ENCODE measurements around the gene TGIF2. TPM values are rescaled to one million over a fixed set of nuclear protein-coding genes. Genes with fewer than 3 reads are reported as not detected.

TGIF2 gene
- total and polyA plus RNA-seq, 2 of the 13 experiments (the other 11 are each of a cell fraction or from before 2014, with no cell fraction given): 41.3 to 53.9 TPM

DNA sequence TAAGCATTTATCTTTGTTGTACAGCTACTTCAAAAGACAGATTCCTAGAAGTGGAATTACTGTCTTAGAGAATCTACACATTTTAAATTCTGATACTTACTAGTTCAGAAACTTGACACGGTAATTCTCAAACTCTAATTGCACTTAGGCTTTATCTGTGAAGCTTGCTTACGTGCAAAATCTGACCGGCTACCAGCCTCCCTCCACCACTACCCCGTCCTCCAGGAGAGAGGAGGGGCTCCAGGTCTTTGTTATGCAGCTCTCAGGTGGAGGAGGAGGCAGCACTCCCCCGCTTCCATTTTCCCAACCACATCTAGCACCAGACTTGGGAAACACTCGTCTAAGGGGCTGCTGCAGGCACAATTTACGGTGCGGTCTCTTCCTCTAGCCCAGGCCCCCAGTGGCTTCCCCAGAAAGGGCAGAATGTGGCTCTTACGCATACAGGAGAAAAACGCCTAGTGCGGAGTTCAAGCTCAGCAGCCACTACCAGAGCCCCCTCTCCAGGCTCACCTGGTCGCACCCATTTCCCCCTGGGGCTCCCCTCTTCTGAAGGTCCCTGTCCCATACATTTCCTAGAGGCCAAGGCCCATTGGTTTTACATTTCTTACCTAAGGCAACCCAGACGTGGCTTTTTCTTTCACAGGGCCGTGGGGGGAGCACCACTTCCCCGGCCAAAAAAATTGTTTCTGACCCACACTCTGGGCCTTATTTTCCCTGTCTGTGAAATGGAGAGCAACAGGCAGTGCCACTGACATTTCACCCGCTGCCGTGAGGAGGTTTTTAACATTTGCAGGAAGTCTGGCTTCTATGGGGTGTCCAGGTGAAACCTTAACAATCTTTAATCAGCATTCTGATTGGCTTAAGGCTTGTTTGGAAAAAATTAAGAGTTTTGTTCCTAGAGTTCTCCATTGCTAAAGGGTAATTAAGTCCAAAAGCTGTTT, 1.6 kb upstream of the TGIF2 start (continued):
- TF ChIP-seq ZNF563 (CRISPR knock-in tag; IDR thresholded peaks at IDR 0.05): peak; percentile 21; the same call in 1 of the 2 replicates
- TF ChIP-seq HNRNPLL (IDR thresholded peaks at IDR 0.05; ENCODE audit: low read depth, low read length, poor library complexity, severe bottlenecking): peak; percentile 54
- no peak for TF ChIP-seq ZNF569 (CRISPR knock-in tag; IDR thresholded peaks at IDR 0.05; ENCODE audit: borderline replicate concordance)
- peak; percentile 62 for TF ChIP-seq POLR2AphosphoS5 (IDR thresholded peaks at IDR 0.05; ENCODE audit: low read depth, low read length)
- 0 out of 2 replicates have a peak, but pooled peaks have one; percentile 20 for TF ChIP-seq ARHGAP35 (CRISPR knock-in tag; IDR thresholded peaks at IDR 0.05; ENCODE audit: borderline replicate concordance)
- TF ChIP-seq GATAD2A (CRISPR knock-in tag; IDR thresholded peaks at IDR 0.05): peak; percentile 24; the same call in 1 of the 2 replicates
- TF ChIP-seq, protein P1, sequence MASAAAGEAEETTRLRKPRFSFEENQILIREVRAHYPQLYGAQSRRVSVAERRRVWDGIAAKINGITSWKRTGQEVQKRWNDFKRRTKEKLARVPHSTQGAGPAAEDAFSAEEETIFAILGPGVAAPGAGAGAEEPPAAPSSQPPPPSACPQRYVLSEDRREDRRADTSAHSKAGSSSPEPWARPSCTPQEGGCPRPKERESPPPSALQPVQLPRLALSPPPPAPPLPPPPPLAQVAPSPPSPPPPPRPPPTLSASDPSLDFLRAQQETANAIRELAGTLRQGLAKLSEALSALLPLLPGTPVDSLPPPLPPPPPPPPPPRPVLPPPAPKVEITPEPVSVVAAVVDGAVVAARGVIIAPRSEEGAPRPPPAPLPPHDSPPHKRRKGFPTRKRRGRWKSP (CRISPR knock-in tag; IDR thresholded peaks at IDR 0.05): 0 out of 2 replicates have a peak, but pooled peaks have one; percentile 18
- TF ChIP-seq PHF8 (CRISPR knock-in tag; IDR thresholded peaks at IDR 0.05): peak; percentile 44
- peak; percentile 92 for TF ChIP-seq NAIF1 (CRISPR knock-in tag; IDR thresholded peaks at IDR 0.05; ENCODE audit: borderline replicate concordance)
- TF ChIP-seq, protein P2, sequence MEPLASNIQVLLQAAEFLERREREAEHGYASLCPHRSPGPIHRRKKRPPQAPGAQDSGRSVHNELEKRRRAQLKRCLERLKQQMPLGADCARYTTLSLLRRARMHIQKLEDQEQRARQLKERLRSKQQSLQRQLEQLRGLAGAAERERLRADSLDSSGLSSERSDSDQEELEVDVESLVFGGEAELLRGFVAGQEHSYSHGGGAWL (CRISPR knock-in tag; IDR thresholded peaks at IDR 0.05): peak; percentile 48; the same call in 1 of the 2 replicates
- TF ChIP-seq, protein P3, sequence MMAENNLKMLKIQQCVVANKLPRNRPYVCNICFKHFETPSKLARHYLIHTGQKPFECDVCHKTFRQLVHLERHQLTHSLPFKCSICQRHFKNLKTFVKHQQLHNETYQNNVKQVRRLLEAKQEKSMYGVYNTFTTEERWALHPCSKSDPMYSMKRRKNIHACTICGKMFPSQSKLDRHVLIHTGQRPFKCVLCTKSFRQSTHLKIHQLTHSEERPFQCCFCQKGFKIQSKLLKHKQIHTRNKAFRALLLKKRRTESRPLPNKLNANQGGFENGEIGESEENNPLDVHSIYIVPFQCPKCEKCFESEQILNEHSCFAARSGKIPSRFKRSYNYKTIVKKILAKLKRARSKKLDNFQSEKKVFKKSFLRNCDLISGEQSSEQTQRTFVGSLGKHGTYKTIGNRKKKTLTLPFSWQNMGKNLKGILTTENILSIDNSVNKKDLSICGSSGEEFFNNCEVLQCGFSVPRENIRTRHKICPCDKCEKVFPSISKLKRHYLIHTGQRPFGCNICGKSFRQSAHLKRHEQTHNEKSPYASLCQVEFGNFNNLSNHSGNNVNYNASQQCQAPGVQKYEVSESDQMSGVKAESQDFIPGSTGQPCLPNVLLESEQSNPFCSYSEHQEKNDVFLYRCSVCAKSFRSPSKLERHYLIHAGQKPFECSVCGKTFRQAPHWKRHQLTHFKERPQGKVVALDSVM (CRISPR knock-in tag; IDR thresholded peaks at IDR 0.05): peak; percentile 32; the same call in 1 of the 2 replicates
- TF ChIP-seq, protein P4, sequence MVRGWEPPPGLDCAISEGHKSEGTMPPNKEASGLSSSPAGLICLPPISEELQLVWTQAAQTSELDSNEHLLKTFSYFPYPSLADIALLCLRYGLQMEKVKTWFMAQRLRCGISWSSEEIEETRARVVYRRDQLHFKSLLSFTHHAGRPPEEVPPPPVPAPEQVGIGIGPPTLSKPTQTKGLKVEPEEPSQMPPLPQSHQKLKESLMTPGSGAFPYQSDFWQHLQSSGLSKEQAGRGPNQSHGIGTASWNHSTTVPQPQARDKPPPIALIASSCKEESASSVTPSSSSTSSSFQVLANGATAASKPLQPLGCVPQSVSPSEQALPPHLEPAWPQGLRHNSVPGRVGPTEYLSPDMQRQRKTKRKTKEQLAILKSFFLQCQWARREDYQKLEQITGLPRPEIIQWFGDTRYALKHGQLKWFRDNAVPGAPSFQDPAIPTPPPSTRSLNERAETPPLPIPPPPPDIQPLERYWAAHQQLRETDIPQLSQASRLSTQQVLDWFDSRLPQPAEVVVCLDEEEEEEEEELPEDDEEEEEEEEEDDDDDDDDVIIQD (CRISPR knock-in tag; IDR thresholded peaks at IDR 0.05; ENCODE audit: low read depth): peak; percentile 19; the same call in 1 of the 2 replicates
- 0 out of 2 replicates have a peak, but pooled peaks have one; percentile 42 for TF ChIP-seq ZNF350 (CRISPR knock-in tag; IDR thresholded peaks at IDR 0.05; ENCODE audit: borderline replicate concordance, low read depth)
- TF ChIP-seq STAG1 (CRISPR knock-in tag; IDR thresholded peaks at IDR 0.05): peak; percentile 7; the same call in 1 of the 2 replicates
- 0 out of 2 replicates have a peak, but pooled peaks have one; percentile 42 for TF ChIP-seq KAT7 (CRISPR knock-in tag; IDR thresholded peaks at IDR 0.05; ENCODE audit: borderline replicate concordance)
- TF ChIP-seq SRF (IDR thresholded peaks at IDR 0.05; ENCODE audit: low read depth, low read length): no peak
- TF ChIP-seq ATF7 (IDR thresholded peaks at IDR 0.05): no peak
- TF ChIP-seq ATF7 (CRISPR knock-in tag; IDR thresholded peaks at IDR 0.05): 0 out of 2 replicates have a peak, but pooled peaks have one; percentile 51
- no peak for TF ChIP-seq ZFP62 (CRISPR knock-in tag; IDR thresholded peaks at IDR 0.05)
- 0 out of 2 replicates have a peak, but pooled peaks have one; percentile 31 for TF ChIP-seq ZBTB3 (CRISPR knock-in tag; IDR thresholded peaks at IDR 0.05; ENCODE audit: borderline replicate concordance, low read depth)
